Measurements from ENCODE around the gene SPINK4.

The SPINK4 gene

DNA sequence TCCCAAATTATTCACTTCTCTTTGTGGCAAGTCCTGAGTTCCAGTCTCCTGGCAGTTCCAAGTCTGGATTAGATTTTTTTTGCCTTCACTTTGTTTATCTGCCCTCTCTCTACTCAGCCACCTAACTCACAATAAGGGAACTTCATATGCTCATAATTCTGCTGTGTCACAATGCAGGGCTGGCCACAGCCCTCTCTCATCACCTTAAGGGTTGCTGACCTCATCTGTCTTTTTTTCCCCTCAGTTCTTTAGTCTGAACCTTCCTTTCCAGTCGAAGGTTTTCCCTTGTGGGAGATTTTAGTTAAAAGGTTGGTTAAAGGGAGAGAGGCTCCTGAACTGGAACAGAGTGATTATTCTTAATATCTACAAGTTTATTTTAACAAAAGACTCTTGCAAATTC lies 20.4 kb downstream of the SPINK4 start:
- TF ChIP-seq FOXP2 (optimal IDR thresholded peaks at IDR 0.05; ENCODE audit: borderline replicate concordance, extremely low read depth, extremely low read length, insufficient read depth) (no peak), POLR2AphosphoS5 (IDR thresholded peaks at IDR 0.05; ENCODE audit: low read depth, low read length) (no peak), TAF1 (IDR thresholded peaks at IDR 0.05; ENCODE audit: borderline replicate concordance, insufficient read depth, low read length) (no peak), SIN3A (IDR thresholded peaks at IDR 0.05; ENCODE audit: borderline replicate concordance, insufficient read depth, low read length) (no peak)
- TF ChIP-seq, protein P1, sequence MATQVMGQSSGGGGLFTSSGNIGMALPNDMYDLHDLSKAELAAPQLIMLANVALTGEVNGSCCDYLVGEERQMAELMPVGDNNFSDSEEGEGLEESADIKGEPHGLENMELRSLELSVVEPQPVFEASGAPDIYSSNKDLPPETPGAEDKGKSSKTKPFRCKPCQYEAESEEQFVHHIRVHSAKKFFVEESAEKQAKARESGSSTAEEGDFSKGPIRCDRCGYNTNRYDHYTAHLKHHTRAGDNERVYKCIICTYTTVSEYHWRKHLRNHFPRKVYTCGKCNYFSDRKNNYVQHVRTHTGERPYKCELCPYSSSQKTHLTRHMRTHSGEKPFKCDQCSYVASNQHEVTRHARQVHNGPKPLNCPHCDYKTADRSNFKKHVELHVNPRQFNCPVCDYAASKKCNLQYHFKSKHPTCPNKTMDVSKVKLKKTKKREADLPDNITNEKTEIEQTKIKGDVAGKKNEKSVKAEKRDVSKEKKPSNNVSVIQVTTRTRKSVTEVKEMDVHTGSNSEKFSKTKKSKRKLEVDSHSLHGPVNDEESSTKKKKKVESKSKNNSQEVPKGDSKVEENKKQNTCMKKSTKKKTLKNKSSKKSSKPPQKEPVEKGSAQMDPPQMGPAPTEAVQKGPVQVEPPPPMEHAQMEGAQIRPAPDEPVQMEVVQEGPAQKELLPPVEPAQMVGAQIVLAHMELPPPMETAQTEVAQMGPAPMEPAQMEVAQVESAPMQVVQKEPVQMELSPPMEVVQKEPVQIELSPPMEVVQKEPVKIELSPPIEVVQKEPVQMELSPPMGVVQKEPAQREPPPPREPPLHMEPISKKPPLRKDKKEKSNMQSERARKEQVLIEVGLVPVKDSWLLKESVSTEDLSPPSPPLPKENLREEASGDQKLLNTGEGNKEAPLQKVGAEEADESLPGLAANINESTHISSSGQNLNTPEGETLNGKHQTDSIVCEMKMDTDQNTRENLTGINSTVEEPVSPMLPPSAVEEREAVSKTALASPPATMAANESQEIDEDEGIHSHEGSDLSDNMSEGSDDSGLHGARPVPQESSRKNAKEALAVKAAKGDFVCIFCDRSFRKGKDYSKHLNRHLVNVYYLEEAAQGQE (IDR thresholded peaks at IDR 0.05; ENCODE audit: insufficient read depth in 1 of 2, low read depth in 2 of 2, low read length in 2 of 2): no peak

DNA sequence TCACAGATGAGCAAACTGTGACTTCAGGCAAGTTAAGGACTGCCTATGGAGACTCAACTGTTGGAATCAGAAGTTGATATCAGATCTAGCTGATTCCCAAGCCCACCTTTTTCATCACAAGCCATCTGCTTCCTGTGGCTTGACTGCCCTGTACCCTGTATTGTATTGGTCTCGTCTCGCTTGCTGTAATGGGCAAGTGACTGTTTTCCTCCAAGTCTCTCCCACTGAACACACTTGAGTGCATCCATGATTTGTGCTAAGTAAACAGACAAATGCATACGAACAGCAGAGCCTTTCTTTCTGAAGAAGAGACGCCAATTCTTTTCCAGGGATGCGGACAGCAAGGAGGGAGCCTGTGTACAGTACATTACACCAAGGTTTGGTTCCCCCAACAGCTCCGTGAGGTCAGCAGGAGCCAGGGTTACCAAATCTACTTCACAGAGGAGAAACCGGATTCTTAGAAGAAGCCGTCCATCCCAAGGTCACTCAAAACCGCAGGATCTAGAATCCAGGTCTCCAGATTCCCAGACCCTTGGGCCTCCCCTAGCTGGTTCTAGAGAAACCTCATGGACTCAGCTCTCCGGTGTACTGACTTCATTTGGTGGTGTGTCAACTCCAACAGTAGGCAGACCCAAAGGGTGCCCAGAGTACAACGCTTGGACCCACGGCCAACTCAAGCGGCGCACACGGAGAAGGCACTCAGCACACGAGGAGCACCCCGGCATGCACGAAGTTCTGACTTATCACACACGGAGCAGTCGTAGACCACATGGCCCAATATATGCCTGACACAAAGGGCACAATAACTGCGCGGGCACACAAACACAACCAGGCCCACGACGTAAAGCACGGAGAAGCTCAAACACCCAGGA lies 23.4 kb downstream of the SPINK4 start:
- TF ChIP-seq POLR2AphosphoS5 (IDR thresholded peaks at IDR 0.05; ENCODE audit: low read depth, low read length): no peak
- TF ChIP-seq, protein P1 (IDR thresholded peaks at IDR 0.05; ENCODE audit: insufficient read depth in 1 of 2, low read depth in 2 of 2, low read length in 2 of 2): no peak
- TF ChIP-seq FOXP2 (optimal IDR thresholded peaks at IDR 0.05; ENCODE audit: borderline replicate concordance, extremely low read depth, extremely low read length, insufficient read depth): no peak
- TF ChIP-seq SIN3A (IDR thresholded peaks at IDR 0.05; ENCODE audit: borderline replicate concordance, insufficient read depth, low read length): no peak
- no peak for TF ChIP-seq TAF1 (IDR thresholded peaks at IDR 0.05; ENCODE audit: borderline replicate concordance, insufficient read depth, low read length)

DNA sequence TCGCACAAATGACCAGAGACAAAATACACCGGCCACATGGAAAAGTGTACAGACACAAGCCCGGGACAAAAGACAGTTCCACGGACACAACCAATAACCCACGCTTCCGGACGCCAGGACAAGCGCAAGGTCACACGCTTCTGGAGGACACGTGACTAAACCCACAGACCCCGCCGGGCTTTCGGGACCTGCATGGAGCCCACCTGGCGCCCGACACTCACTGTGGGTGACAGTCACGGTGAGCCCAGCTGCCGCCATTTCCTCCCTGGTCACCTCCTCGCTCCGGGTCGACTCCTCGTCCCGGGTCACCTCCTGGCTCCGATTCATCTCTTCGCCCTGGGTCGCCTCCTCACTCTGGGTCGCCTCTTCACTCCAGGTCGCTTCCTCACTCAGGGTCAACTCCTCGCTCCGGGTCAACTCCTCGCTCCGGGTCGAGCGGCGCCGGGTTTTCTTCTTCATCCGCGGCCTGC lies 24.1 kb downstream of the SPINK4 start:
- no peak; the same call in 1 of the 2 replicates for TF ChIP-seq TAF1 (IDR thresholded peaks at IDR 0.05; ENCODE audit: borderline replicate concordance, insufficient read depth, low read length)
- TF ChIP-seq, protein P1 (IDR thresholded peaks at IDR 0.05; ENCODE audit: insufficient read depth in 1 of 2, low read depth in 2 of 2, low read length in 2 of 2): no peak
- peak; percentile 30; the same call in 1 of the 2 replicates for TF ChIP-seq SIN3A (IDR thresholded peaks at IDR 0.05; ENCODE audit: borderline replicate concordance, insufficient read depth, low read length)

DNA sequence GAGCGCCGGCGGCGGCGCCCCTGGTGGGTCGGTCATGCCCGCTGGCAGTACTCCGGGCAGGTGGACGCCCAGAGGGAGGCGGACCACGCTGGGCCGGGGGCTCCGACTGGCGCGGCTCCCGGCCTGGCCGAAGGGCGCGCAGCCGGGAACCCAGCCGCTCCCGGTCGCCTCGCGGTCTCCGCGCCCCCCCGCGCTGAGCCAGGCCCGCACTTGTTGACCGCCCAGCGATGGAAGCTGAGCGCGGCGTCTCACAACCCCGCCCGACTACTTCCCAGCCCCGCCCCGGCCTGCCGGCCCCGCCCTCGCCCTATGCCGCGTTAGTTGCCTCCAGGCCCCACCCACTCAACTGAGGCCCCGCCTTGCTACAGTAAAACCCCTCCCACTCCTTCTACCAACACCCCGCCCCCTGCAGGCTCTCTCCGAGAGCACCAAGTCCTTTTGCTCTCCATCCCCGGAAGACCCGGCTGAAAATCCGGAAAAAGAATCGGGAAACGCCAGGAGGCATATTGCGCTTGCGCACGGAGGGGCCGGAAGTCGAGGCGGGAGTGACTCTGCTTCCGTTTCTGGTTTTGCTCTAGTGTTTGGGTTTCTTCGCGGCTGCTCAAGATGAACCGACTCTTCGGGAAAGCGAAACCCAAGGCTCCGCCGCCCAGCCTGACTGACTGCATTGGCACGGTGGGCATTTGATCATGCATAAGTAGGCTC lies 24.7 kb downstream of the SPINK4 start, which contains the start of the genes BAG1 and CHMP5:
BAG1 (minus strand) TSS at position 236 of the 705 bp plus-strand sequence.
CHMP5 (plus strand) TSS at position 577 of the 705 bp plus-strand sequence; CDS start at position 607, 30 bp downstream.
- peak; percentile 64; the same call in 1 of the 2 replicates for TF ChIP-seq POLR2AphosphoS5 (IDR thresholded peaks at IDR 0.05; ENCODE audit: low read depth, low read length)
- peak; percentile 37; the same call in 1 of the 2 replicates for TF ChIP-seq TAF1 (IDR thresholded peaks at IDR 0.05; ENCODE audit: borderline replicate concordance, insufficient read depth, low read length)
- peak; percentile 65; the same call in 1 of the 2 replicates for TF ChIP-seq SIN3A (IDR thresholded peaks at IDR 0.05; ENCODE audit: borderline replicate concordance, insufficient read depth, low read length)
- TF ChIP-seq FOXP2 (optimal IDR thresholded peaks at IDR 0.05; ENCODE audit: borderline replicate concordance, extremely low read depth, extremely low read length, insufficient read depth): peak; percentile 60
- TF ChIP-seq, protein P1 (IDR thresholded peaks at IDR 0.05; ENCODE audit: insufficient read depth in 1 of 2, low read depth in 2 of 2, low read length in 2 of 2): no peak
